Aorta (tissue), 5 donors: Measurements from ENCODE around the gene NACC1. TPM values are rescaled to one million over a fixed set of nuclear protein-coding genes. Genes with fewer than 3 reads are reported as not detected.
A peak's percentile ranks its signal among the peaks of the same experiment; 100 is the strongest.

Source experiments
- ATAC-seq: fragments of 200-7000 bp; cut with Tn5 transposase; one replicate; pipeline ENCODE4 v1.9.1; 2022; ENCODE audit warnings: moderate library complexity; ENCODE audit not compliant: low FRiP score
- DNase-seq, 2 donors: peaks; one replicate each; pipeline ENCODE4 v3.0.0-alpha.2; 2020
- H3K27ac ChIP-seq, 2 donors: one replicate each; pipeline ENCODE4 v1.5.1; 2013; ENCODE audit warnings: low read length in 2 of 2, mild to moderate bottlenecking in 2 of 2, moderate library complexity in 2 of 2, control low read depth in 1 of 2, inconsistent platforms in 1 of 2, low read depth in 1 of 2
- H3K27me3 ChIP-seq, 2 donors: one replicate each; pipeline ENCODE4 v1.6.1; 2013; ENCODE audit warnings: control low read depth in 1 of 2, low read length in 1 of 2, mild to moderate bottlenecking in 1 of 2, moderate library complexity in 1 of 2; ENCODE audit not compliant: insufficient read depth in 2 of 2, control insufficient read depth in 1 of 2
- H3K36me3 ChIP-seq, 2 donors: one replicate each; pipeline ENCODE4 v1.6.1; 2013; ENCODE audit warnings: control low read depth in 1 of 2, low read length in 1 of 2, mild to moderate bottlenecking in 1 of 2; ENCODE audit not compliant: insufficient read depth in 2 of 2, control insufficient read depth in 1 of 2
- H3K4me1 ChIP-seq, 2 donors: one replicate each; pipeline ENCODE4 v1.6.1; 2013; ENCODE audit warnings: low read length in 2 of 2, control low read depth in 1 of 2, mild to moderate bottlenecking in 1 of 2, moderate library complexity in 1 of 2; ENCODE audit not compliant: insufficient read depth in 2 of 2, control insufficient read depth in 1 of 2
- H3K4me3 ChIP-seq, 2 donors: one replicate each; pipeline ENCODE4 v1.5.1; 2013; ENCODE audit warnings: low read length in 2 of 2, control low read depth in 1 of 2, mild to moderate bottlenecking in 1 of 2
- H3K9me3 ChIP-seq: one replicate; pipeline ENCODE4 v1.6.1; 2013; ENCODE audit warnings: mild to moderate bottlenecking, low read length; ENCODE audit not compliant: control insufficient read depth
- WGBS, 2 donors: extraction: QIAGEN DNeasy Blood & Tissue Kit; methylation state at CpG; one replicate each; pipeline ENCODE4 v1.1.7; 2013; 5-methylcytosine and 5-hydroxymethylcytosine counted together
- intact Hi-C, 2 donors: fragments of 100-400 bp; cut with DNase I; formaldehyde crosslinking; loops; one replicate each; pipeline versions ENCODE4 v1.14.2 to v1.15.0; 2022
- polyA plus RNA-seq, 2 donors: library from polyadenylated mRNA; stranded (reverse); fragments of 200-250 nt; gene quantifications; one replicate each; pipeline ENCODE4 v1.2.3, GENCODE V29; 2013
- total RNA-seq, 2 donors: library from RNA; stranded (reverse); fragmentation: NEBNext Ultra II Directional; extraction: Animal tissue kit (Norgen Biotek cat#: 25700); gene quantifications; one replicate each; pipeline ENCODE4 v1.2.1, GENCODE V29; 2021
- donor health status: healthy with polysubstance abuse.
- donor health status: Bipolar disorder and iron deficiency.
- donor health status: DM: no; HTN: no; CAD: no.
- donor health status: DM: no; HTN: no; CAD: no.
- donor health status: DM: yes; HTN: yes; CAD: no.

NACC1 gene
- total and polyA plus RNA-seq, 4 donors = 5.0 to 37.4 (median 16.9) TPM

GRCh38 chr19:13101590-13102415, 16.3 kb upstream of the NACC1 start:
- no peaks in the 10 kb centered on the region for H3K9me3 ChIP-seq
- 57 to 61% methylated on average over 7 of the region's 7 CpGs for WGBS, 2 donors
- H3K4me1 ChIP-seq = no peaks in the 10 kb centered on the region
- H3K4me3 ChIP-seq = no peak overlapping the region
- H3K36me3 ChIP-seq = no peaks in the 10 kb centered on the region
- no peak overlapping the region for H3K27ac ChIP-seq
- ATAC-seq = no peak
- H3K27me3 ChIP-seq = no peaks in the 10 kb centered on the region
- intact Hi-C loops = no loop called here
- no peak for DNase-seq

- intact Hi-C loops = no loop called here
- no peak for ATAC-seq
- H3K27ac ChIP-seq = peak overlapping the region in 1 of 2 donors; percentile 49
- 1 to 2% methylated on average over 7 of the region's 7 CpGs for WGBS, 2 donors
- H3K9me3 ChIP-seq = no peaks in the 10 kb centered on the region
- H3K4me3 ChIP-seq = peak overlapping the region in 1 of 2 donors; percentile 21
- no peaks in the 10 kb centered on the region for H3K36me3 ChIP-seq
- no peaks in the 10 kb centered on the region for H3K27me3 ChIP-seq
- no peaks in the 10 kb centered on the region for H3K4me1 ChIP-seq
- peak in 1 of 2 donors; percentile 86 for DNase-seq
Measured at GRCh38 chr19:13102416-13102665, 15.7 kb upstream of the NACC1 start.

GRCh38 chr19:13102666-13103580, 15.1 kb upstream of the NACC1 start, which contains the start of gene LYL1:
LYL1 (minus strand) TSS chr19:13102858; CDS start chr19:13101171, 1,687 bp downstream.
- H3K36me3 ChIP-seq = no peaks in the 10 kb centered on the region
- DNase-seq = peak; percentile 89 to 91

GRCh38 chr19:13103581-13104359, 14.3 kb upstream of the NACC1 start:
- Histone ChIP-seq H3K4me1 (no peaks in the 10 kb centered on the region), H3K9me3 (no peaks in the 10 kb centered on the region), H3K36me3 (no peaks in the 10 kb centered on the region), H3K27me3 (no peaks in the 10 kb centered on the region), H3K27ac (peak overlapping the region in 1 of 2 donors; percentile 11), H3K4me3 (no peak overlapping the region)
- no peak for DNase-seq
- WGBS, 2 donors = 75 to 76% methylated on average over 11 to 13 of the region's 13 CpGs
- intact Hi-C loops = no loop called here
- ATAC-seq = no peak

More at GRCh38 chr19:13102666-13103580, 15.1 kb upstream of the NACC1 start, which contains the start of gene LYL1:
- peak within 1 kb of the TSS in 1 of 2 donors; percentile 49 for H3K27ac ChIP-seq
- peak within 1 kb of the TSS in 1 of 2 donors; percentile 21 for H3K4me3 ChIP-seq
- H3K9me3 ChIP-seq = no peaks in the 10 kb centered on the region
- H3K27me3 ChIP-seq = no peaks in the 10 kb centered on the region
- intact Hi-C loops = no loop called here
- 1 to 2% methylated on average over 40 to 47 of the region's 47 CpGs for WGBS, 2 donors
- ATAC-seq = peak; percentile 74
- H3K4me1 ChIP-seq = no peaks in the 10 kb centered on the region

GRCh38 chr19:13104360-13104847, 13.7 kb upstream of the NACC1 start:
- WGBS, 2 donors = 34 to 36% methylated on average over 27 to 33 of the region's 33 CpGs
- intact Hi-C loops = no loop called here
- ATAC-seq (peak; percentile 23), DNase-seq (peak; percentile 81 to 88)
- H3K36me3 ChIP-seq = no peaks in the 10 kb centered on the region
- no peak overlapping the region for H3K4me3 ChIP-seq
- no peaks in the 10 kb centered on the region for H3K9me3 ChIP-seq
- no peaks in the 10 kb centered on the region for H3K4me1 ChIP-seq
- H3K27me3 ChIP-seq = no peaks in the 10 kb centered on the region
- H3K27ac ChIP-seq = no peak overlapping the region

GRCh38 chr19:13104848-13105711, 13.0 kb upstream of the NACC1 start:
- no peaks in the 10 kb centered on the region for H3K27me3 ChIP-seq
- no peak overlapping the region for H3K27ac ChIP-seq
- WGBS, 2 donors = 74 to 78% methylated on average over 29 of the region's 29 CpGs
- no peaks in the 10 kb centered on the region for H3K9me3 ChIP-seq
- H3K4me3 ChIP-seq = no peak overlapping the region
- DNase-seq (no peak), ATAC-seq (peak; percentile 0)
- H3K36me3 ChIP-seq = no peaks in the 10 kb centered on the region
- intact Hi-C loops = no loop called here
- no peaks in the 10 kb centered on the region for H3K4me1 ChIP-seq

- Histone ChIP-seq H3K9me3 (no peaks in the 10 kb centered on the region), H3K36me3 (peaks cover 0 to 3% of the 10 kb centered on the region in 2 donors), H3K4me3 (no peak overlapping the region), H3K4me1 (no peaks in the 10 kb centered on the region), H3K27me3 (no peaks in the 10 kb centered on the region), H3K27ac (no peak overlapping the region)
- intact Hi-C loops = no loop called here
- peak in 1 of 2 donors; percentile 45 for DNase-seq
- 91 to 92% methylated on average over 26 to 30 of the region's 30 CpGs for WGBS, 2 donors
- ATAC-seq = no peak
Measured at GRCh38 chr19:13109361-13110098, 8.5 kb upstream of the NACC1 start.
